ENCODE results near the gene NPTX1. TPM values are rescaled to one million over a fixed set of nuclear protein-coding genes. Genes with fewer than 3 reads are reported as not detected.

The NPTX1 gene
- polyA plus RNA-seq, 3 donors = 0.98 to 1.2 (median 1.1) TPM

DNA sequence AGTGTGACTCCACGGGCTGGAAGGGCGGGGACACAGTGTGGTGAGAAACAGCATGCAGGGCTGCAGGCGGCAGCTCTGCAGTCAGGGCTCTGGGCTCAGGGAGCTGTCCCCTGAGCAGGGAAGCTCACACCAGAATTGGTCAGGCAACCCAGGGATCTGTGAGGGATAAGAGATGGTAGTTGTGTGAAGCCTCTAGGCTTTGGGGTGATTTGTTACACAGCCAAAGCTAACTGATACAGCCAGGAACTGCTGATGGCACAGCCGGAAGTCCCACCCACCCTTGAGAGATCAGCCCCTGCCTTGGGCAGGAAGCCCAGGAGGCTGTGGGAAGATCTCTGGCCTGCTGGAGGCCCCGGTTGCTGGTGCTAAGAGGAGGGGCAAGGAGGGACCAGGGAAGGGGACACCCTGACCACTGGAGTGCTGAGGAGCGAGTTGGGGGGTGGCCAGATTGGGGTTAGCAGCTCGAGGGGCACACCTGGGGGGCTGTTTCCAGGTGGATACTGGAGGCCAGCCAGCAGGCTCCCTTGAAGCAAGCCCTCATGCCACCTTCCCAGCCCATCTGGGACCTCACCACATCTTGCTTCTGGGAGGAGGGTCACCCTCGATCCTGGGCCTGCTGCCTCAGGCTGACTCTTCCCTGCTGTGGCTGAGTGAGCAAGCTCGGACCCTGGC, 25.2 kb downstream of the NPTX1 start:
- DNase-seq (ENCODE audit: extremely low read depth in 1 of 11, low read depth in 9 of 11, low spot score in 4 of 11) = no peak

GRCh38 chr17:80449930-80450576, 26.4 kb downstream of the NPTX1 start:
- no peak for DNase-seq (ENCODE audit: extremely low read depth in 1 of 11, low read depth in 9 of 11, low spot score in 4 of 11)

DNA sequence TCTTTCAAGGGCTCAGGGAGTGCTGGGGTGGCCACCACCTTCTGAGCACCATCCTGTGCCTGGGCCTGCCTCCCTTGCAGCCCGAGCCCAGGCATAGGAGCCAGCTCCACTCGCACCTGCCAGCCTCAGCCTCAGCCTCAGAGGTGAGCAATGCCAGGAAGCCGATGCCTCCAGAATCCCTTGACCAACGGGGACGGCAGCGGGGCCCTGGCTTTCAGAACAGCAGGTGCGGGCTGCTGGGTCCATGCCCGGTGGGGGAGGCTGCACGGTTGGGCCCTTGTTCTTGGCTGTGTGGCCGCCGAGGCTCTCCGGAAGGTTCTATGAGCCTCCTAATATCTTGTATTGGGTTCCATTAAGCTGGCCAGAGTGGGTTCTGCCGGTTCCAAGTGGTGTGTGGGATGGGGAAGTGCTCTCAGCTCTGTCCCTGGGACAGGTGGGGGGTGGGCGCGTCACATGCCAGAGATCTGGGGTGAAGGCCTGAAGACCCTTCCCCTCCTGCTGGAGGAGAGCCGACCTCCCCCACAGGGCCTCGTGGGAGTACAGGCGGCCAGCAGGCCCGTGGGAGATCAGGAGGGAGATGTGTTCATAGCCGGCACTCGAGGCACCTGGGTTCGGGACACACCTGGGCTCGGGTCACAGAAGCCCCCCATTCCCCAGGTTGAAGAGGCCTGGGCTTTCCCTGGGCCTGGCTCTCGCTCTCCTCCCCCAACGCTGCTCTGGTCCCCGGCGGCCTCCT, 27.0 kb downstream of the NPTX1 start:
- DNase-seq (ENCODE audit: extremely low read depth in 1 of 11, low read depth in 9 of 11, low spot score in 4 of 11) = no peak

DNA sequence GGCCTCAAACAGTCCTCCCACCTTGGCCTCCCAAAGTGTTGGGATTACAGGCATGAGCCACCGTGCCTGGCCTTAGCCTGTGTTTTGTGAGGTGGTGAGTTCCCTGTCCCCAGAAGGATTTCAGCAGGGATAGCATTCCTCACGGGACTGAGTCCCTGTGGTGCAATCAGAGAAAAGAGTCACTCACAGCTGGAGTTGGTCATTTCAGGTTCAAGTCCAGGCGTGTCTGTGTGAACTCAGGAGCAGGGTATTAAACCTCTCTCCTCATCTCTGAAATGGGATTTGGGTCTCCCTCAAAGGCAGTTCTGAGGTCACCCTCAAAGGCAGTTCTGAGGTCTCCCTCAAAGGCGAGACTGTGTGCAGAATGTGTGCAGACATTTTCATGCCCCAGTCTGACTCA, 28.6 kb downstream of the NPTX1 start:
- DNase-seq (ENCODE audit: extremely low read depth in 1 of 11, low read depth in 9 of 11, low spot score in 4 of 11) = no peak

DNA sequence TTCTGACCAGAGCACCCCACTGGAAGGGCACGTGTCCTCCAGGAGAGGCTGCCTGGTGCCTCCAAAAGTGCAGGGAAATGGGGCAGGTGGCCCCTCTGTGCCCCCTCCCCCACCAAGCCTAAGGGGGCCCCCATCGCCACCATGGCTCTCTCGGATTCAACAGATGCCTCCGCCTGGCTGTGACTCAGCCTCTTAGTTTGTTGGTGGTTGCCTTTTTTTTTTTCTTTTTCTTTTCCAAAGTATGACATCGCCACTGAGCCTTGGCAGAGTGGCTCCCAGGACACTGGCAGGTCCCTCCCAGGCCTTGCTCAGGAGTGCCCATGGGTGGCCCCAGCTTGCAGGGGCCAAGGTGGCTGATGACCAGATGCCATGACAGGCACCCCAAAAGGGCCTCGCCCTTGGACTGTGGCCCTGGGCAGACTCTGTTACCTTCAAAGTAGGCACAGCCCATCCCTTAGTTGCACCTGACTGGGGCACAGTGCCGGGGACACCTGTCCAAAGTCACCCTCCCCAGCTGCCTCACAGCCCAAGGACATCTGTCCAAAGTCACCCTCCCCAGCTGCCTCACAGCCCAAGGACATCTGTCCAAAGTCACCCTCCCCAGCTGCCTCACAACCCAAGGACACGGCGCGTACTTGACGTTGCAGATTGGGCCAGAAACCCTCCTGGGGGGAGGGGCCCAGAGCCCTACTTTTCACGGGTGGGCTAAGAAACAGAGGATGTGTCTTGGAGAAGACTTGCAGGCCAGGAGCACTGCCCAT, 29.6 kb downstream of the NPTX1 start:
- DNase-seq (ENCODE audit: extremely low read depth in 1 of 11, low read depth in 9 of 11, low spot score in 4 of 11) = no peak

- no peak for DNase-seq (ENCODE audit: extremely low read depth in 1 of 11, low read depth in 9 of 11, low spot score in 4 of 11)
Measured at GRCh38 chr17:80445726-80446110, 30.7 kb downstream of the NPTX1 start.

DNA sequence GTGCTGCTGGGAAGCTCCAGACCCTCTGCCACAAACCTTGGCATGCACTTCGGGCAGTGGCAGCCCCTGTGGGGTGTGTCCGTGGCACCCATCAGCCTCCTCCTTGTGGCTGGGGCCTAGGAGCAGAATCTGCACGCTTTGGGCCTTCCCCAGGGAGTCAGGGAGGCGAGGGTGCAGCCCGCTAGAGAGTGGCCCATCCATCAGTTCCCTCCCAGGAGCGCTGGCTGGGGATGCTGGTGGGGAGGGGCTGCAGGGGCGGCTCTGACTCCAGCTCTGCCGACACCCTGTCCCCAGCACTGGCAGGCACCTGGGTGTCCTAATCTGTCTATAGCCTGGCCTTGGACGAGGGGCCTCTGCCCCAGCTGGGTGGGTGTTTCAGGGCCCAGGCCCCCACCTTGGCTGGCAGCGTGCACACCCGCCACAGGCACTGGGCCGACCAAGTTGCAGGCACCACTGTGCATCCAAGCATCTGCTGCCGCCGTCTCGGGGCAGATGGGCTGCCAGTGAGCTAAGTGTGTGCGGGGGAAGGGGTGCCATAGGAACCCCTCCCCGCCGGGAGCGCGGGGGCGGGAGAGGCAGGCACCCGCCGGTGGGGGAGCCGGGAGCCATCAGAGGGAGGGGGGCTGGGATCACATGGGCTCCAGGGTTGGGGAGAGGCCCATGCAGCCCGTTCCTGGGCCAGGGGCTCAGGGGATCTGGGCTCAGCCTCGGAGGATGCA, 31.2 kb downstream of the NPTX1 start:
- no peak for DNase-seq (ENCODE audit: extremely low read depth in 1 of 11, low read depth in 9 of 11, low spot score in 4 of 11)

DNA sequence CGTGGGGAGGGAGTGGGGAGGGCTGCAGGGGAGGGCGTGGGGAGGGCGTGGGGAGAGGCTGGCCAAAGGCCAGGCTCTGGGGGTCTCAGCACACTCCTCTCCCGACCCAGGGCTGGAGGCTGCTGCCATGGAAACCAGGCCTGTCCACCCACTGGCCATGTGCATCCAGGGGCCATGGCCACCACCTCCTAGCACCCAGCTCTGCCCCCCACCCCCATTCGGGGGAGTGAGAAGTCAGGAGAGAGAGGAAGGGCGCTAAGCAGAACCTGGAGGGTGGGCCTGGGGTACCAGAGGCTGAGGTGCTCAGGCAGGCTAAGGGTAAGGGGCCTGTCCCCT, 31.8 kb downstream of the NPTX1 start:
- no peak for DNase-seq (ENCODE audit: extremely low read depth in 1 of 11, low read depth in 9 of 11, low spot score in 4 of 11)

GRCh38 chr17:80443916-80444643, 32.3 kb downstream of the NPTX1 start:
- no peak for DNase-seq (ENCODE audit: extremely low read depth in 1 of 11, low read depth in 9 of 11, low spot score in 4 of 11)

- DNase-seq (ENCODE audit: extremely low read depth in 1 of 11, low read depth in 9 of 11, low spot score in 4 of 11) = no peak
Measured at GRCh38 chr17:80443498-80443897, 32.9 kb downstream of the NPTX1 start.

DNA sequence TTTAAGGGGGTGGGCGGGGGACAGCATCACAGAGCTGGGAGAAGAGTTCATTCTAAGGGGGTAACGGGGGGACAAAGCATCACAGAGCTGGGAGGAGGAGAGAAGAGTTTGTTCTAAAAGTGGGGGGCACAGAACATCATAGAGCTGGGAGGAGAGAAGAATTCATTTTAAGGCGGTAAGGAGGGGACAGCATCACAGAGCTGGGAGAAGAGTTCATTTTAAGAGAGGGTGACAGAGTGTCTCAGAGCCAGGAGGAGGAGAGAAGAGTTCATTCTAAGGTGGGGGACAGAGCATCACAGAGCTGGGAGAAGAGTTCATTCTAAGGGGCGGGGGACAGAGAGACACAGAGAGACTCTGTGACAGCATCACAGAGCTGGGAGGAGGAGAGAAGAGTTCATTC, 33.6 kb downstream of the NPTX1 start:
- no peak for DNase-seq (ENCODE audit: extremely low read depth in 1 of 11, low read depth in 9 of 11, low spot score in 4 of 11)

GRCh38 chr17:80442323-80442659, 34.1 kb downstream of the NPTX1 start:
- no peak for DNase-seq (ENCODE audit: extremely low read depth in 1 of 11, low read depth in 9 of 11, low spot score in 4 of 11)

DNA sequence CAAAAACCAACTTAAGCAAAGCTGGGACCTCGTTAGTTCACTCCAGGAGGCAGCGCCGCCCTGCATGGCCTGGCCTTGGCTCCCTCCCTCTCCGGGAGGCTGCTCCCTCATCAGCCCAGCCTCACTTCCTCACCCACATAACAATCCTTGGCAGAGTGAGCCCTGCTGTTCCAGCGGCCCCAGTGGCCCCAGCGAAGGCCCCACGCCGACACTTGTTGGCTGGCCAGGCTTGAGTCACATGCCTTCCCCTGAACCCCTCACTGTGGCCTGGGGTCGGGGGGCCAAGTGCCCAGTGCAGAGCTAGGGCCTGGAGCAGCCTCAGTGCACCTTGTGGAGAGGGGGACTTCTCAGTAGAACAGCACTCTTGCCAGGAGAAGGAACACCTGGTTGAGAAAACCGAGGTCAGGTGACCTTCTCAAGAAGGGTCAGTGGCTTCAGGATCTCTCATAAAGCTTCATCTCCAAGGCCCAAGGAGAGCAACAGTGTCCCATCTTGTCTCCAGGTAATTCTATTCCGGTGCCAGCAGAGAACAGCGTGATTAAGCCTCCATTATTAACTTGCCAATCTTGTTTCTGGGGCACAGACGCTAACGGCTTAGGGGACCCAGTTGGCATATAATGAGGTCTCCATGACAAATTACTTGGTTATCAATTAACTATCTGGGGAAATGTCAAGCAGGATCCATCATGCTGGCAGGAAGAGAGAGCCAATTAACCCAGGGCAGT, 34.6 kb downstream of the NPTX1 start:
- DNase-seq (ENCODE audit: extremely low read depth in 1 of 11, low read depth in 9 of 11, low spot score in 4 of 11) = no peak

DNA sequence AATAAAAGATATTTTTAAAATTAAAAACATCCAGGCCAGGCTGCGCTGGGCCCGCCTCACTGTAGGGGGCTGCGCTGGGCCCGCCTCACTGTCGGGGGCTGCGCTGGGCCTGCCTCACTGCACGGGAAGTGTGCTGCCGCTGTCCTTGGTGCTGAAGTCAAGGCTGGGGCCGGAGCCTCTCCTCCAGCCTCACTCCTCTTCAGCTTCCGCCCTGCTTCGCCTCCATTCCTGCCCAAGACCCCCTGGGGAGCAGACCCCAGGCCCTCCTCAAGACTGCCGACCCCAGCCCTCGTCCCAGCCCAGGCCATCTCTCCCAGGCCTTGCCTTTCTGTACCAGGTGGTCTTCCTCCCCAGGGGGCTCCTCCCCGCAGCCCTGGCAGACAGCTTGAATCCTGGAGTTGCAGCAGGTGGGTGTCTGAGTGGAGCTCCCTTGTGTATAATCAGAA, 35.3 kb downstream of the NPTX1 start:
- peak; percentile 29 to 82 (median 72) for DNase-seq (ENCODE audit: extremely low read depth in 1 of 11, low read depth in 9 of 11, low spot score in 4 of 11)

DNA sequence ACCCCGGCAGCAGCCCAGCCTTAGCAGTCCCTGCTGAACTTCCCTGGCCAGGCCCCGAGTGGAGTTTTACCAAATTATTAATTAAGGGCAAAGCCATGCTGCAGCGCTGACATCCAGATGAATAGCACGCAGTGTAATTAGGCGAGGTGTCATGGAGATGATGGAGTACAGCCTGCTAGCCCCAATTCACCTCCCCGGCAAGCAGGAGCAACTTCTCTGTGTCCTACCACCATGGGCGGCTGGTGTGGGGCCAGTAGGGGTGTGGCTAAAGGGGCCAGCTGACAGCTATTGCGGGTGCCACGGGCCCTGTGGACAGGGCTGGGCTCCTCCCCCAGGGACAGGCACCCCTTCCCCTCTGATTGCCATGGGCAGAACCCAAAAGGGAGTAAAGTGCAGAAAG, 36.9 kb downstream of the NPTX1 start:
- no peak for DNase-seq (ENCODE audit: extremely low read depth in 1 of 11, low read depth in 9 of 11, low spot score in 4 of 11)

DNA sequence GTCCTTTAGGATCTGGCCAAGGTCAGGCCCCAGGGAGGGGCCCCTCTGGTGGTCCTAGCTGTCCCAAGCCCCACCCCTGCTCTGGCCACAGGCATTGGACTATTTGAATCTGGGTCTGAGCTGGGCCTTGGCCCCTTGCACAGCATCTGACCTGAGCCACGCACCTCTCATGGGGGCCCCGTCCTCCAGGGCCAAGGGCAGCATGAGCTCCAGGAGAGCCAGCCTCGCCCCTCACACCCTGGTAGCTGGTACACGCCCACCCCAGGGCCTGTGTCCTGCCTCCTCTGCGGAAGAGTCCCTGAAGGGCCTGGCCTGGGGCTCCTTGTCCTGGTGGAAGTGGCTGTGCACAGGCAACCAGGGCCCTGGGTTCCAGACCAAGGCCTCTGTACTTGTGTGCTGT, 37.6 kb downstream of the NPTX1 start:
- no peak for DNase-seq (ENCODE audit: extremely low read depth in 1 of 11, low read depth in 9 of 11, low spot score in 4 of 11)

GRCh38 chr17:80437532-80437931, 38.9 kb downstream of the NPTX1 start:
- no peak for DNase-seq (ENCODE audit: extremely low read depth in 1 of 11, low read depth in 9 of 11, low spot score in 4 of 11)
